IPS DF 6.9 (cell line): ENCODE data around the gene LRP1B.

Experiments
- DNase-seq: peaks from one replicate; pipeline ENCODE4 v3.0.0-alpha.2; 2013; ENCODE audit warnings: low read depth, low spot score
- H3K27ac ChIP-seq: one replicate; pipeline ENCODE4 v1.5.1; 2013; ENCODE audit warnings: low read length, control low read depth
- H3K27me3 ChIP-seq: 2 replicates; pipeline ENCODE4 v1.6.1; 2013; ENCODE audit warnings: mild to moderate bottlenecking, low read length; ENCODE audit not compliant: control insufficient read depth, insufficient read depth
- H3K36me3 ChIP-seq: 2 replicates; pipeline ENCODE4 v1.6.1; 2013; ENCODE audit warnings: low read length; ENCODE audit not compliant: control insufficient read depth, insufficient read depth
- H3K4me1 ChIP-seq: 2 replicates; pipeline ENCODE4 v1.6.1; 2013; ENCODE audit warnings: low read length; ENCODE audit not compliant: control insufficient read depth, insufficient read depth
- H3K4me3 ChIP-seq: 2 replicates; pipeline ENCODE4 v1.5.1; 2013; ENCODE audit warnings: mild to moderate bottlenecking, low read length
- H3K9me3 ChIP-seq: 2 replicates; pipeline ENCODE4 v1.6.1; 2013; ENCODE audit warnings: low read length, inconsistent platforms; ENCODE audit not compliant: control insufficient read depth, insufficient read depth
- WGBS: extraction: QIAGEN DNeasy Blood & Tissue Kit; methylation state at CpG from one replicate; pipeline ENCODE4 v1.1.7; 2013; ENCODE audit warnings: mixed read lengths, missing lambda C conversion rate; ENCODE audit not compliant: insufficient read length, insufficient coverage; 5-methylcytosine and 5-hydroxymethylcytosine counted together

LRP1B gene

GRCh38 chr2:141586985-141587384, 543.8 kb downstream of the LRP1B start:
- H3K4me1 ChIP-seq: no peaks in the 10 kb centered on the region
- no CpG with 5 or more reads among the region's 1 CpG for WGBS
- no peak overlapping the region for H3K4me3 ChIP-seq
- no peaks in the 10 kb centered on the region for H3K27me3 ChIP-seq
- no peaks in the 10 kb centered on the region for H3K9me3 ChIP-seq
- H3K27ac ChIP-seq: no peak overlapping the region
- H3K36me3 ChIP-seq: no peaks in the 10 kb centered on the region
- DNase-seq: no peak

DNA sequence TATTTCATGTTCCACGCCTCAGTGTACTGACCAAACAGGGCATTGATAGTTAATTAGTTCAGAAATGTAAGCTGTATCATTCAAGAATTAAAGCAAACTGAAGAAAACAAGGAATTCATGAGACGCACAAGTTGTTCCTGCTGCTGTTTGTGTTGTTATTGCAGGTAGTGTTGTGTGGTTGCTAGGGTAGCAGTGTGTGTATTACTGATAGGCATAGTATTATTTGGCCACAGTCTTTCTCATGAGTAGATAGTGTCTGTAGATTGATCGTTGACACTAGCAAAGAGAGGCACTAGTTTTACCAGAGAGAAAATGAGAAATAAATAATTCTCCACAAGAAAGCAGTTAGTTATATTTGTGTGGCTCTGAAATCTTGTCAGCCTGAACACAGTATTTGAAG, 548.6 kb downstream of the LRP1B start:
- no peak overlapping the region for H3K4me3 ChIP-seq
- no peak overlapping the region for H3K27ac ChIP-seq
- no peaks in the 10 kb centered on the region; the same call in 1 of the 2 replicates for H3K4me1 ChIP-seq
- no peaks in the 10 kb centered on the region for H3K36me3 ChIP-seq
- DNase-seq: no peak
- H3K27me3 ChIP-seq: no peaks in the 10 kb centered on the region
- no peaks in the 10 kb centered on the region for H3K9me3 ChIP-seq
- no CpG with 5 or more reads among the region's 3 CpGs for WGBS

GRCh38 chr2:141579071-141579470, 551.7 kb downstream of the LRP1B start:
- H3K36me3 ChIP-seq: no peaks in the 10 kb centered on the region
- no peak for DNase-seq
- H3K27me3 ChIP-seq: no peaks in the 10 kb centered on the region
- no CpG with 5 or more reads among the region's 5 CpGs for WGBS
- H3K27ac ChIP-seq: no peak overlapping the region
- no peak overlapping the region for H3K4me3 ChIP-seq
- no peaks in the 10 kb centered on the region; the same call in 1 of the 2 replicates for H3K4me1 ChIP-seq
- no peaks in the 10 kb centered on the region for H3K9me3 ChIP-seq

GRCh38 chr2:141570474-141571131, 560.2 kb downstream of the LRP1B start:
- DNase-seq: no peak
- Histone ChIP-seq H3K36me3 (no peaks in the 10 kb centered on the region), H3K9me3 (no peaks in the 10 kb centered on the region), H3K4me3 (no peak overlapping the region), H3K27me3 (no peaks in the 10 kb centered on the region), H3K4me1 (no peaks in the 10 kb centered on the region), H3K27ac (no peak overlapping the region)
- no CpG with 5 or more reads among the region's 10 CpGs for WGBS

DNA sequence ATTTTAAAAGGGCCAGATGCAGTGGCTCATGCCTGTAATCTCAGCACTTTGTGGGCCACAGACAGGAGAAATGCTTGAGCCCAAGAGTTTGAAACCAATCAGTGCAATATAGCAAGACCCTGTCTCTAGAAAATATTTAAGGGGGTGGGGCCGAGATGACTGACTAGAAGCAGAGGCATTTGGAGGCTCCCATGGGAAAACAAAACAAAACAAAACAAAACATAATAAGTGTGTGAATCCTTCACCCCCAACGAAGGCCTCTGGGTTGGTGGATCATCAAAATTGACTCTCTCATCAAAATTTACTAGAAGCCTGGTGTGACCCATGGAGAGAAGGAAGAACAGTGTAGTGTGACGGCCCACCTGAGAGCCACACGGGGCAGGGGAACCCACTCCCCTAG, 560.9 kb downstream of the LRP1B start:
- H3K27me3 ChIP-seq: no peaks in the 10 kb centered on the region
- WGBS: no CpG with 5 or more reads among the region's 4 CpGs
- H3K9me3 ChIP-seq: no peaks in the 10 kb centered on the region
- H3K4me3 ChIP-seq: no peak overlapping the region
- DNase-seq: no peak
- H3K36me3 ChIP-seq: no peaks in the 10 kb centered on the region
- no peaks in the 10 kb centered on the region; the same call in 1 of the 2 replicates for H3K4me1 ChIP-seq
- no peak overlapping the region for H3K27ac ChIP-seq

GRCh38 chr2:141565597-141565996, 565.2 kb downstream of the LRP1B start:
- WGBS: no CpG with 5 or more reads among the region's 3 CpGs
- Histone ChIP-seq H3K27me3 (no peaks in the 10 kb centered on the region), H3K27ac (no peak overlapping the region), H3K9me3 (no peaks in the 10 kb centered on the region), H3K4me1 (no peaks in the 10 kb centered on the region; the same call in 1 of the 2 replicates), H3K4me3 (no peak overlapping the region), H3K36me3 (no peaks in the 10 kb centered on the region)
- DNase-seq: no peak

- Histone ChIP-seq H3K27ac (no peak overlapping the region), H3K36me3 (no peaks in the 10 kb centered on the region), H3K27me3 (no peaks in the 10 kb centered on the region), H3K9me3 (no peaks in the 10 kb centered on the region), H3K4me1 (peaks cover 2% of the 10 kb centered on the region), H3K4me3 (no peak overlapping the region)
- no peak for DNase-seq
- WGBS: no CpG with 5 or more reads among the region's 1 CpG
These were observed 570.1 kb downstream of the LRP1B start for GRCh38 chr2:141560723-141561122.

DNA sequence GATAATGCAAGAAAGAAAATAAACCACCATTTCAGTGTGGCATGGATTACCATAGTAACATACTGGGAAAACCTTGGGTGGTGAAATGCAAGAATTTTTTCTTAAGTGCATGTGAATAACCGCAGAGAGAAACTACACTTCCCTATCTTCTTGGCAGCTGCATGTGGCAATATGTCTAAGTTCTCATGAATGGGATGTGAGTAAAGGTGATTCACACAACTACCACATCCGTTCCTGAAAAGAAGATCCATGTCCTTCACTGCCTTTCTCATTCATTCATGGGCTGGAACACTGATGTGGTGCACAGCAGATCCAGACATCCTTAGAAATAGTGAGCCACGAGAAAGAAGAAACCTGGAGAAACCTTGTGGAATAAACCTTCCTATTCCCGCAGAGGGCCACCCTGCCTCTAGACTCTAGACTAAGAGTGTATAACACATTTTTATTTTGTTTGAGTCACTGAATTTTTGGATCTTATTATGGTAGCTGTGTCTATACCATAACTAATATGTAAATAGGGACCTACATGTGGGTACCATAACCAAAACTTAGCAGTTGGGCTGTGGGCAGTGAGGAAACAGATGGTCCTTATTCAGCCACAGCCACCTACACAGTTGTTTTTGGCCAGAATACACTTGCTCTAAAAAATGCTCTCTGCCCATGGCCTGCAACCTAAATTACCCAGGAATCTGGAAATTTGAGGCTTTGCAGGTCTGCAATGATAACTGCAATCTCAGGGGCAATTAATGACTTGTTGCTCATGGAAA, 573.3 kb downstream of the LRP1B start:
- no peak for DNase-seq
- no peak overlapping the region for H3K4me3 ChIP-seq
- H3K9me3 ChIP-seq: no peaks in the 10 kb centered on the region
- no CpG with 5 or more reads among the region's 4 CpGs for WGBS
- H3K4me1 ChIP-seq: peaks cover 2% of the 10 kb centered on the region
- no peaks in the 10 kb centered on the region for H3K27me3 ChIP-seq
- H3K27ac ChIP-seq: no peak overlapping the region
- H3K36me3 ChIP-seq: no peaks in the 10 kb centered on the region

- no peak for DNase-seq
- Histone ChIP-seq H3K4me1 (peaks cover 2% of the 10 kb centered on the region), H3K36me3 (no peaks in the 10 kb centered on the region), H3K27me3 (no peaks in the 10 kb centered on the region), H3K4me3 (no peak overlapping the region), H3K27ac (no peak overlapping the region), H3K9me3 (no peaks in the 10 kb centered on the region)
- WGBS: no CpG with 5 or more reads among the region's 5 CpGs
These were observed 574.8 kb downstream of the LRP1B start for GRCh38 chr2:141555876-141556470.

DNA sequence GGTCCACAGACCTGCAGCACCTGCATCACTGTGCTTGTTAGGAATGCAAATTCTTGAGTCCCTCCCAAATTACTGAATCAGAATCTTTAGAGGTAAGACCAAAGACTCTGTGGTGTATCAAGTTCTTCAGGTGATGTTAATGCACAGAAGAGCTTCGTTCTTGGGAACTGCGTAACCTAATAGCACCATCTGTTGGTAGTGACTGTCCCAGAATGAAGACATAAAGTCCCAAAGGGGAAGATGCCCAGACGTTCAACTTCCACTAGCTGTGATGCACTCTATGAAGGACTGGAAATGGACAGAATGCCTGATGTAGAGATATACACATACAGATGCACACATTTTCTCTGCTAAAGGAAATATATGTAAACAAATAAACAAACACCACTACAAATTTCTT, 576.0 kb downstream of the LRP1B start:
- H3K27ac ChIP-seq: no peak overlapping the region
- H3K27me3 ChIP-seq: no peaks in the 10 kb centered on the region
- DNase-seq: peak; percentile 31
- H3K9me3 ChIP-seq: no peaks in the 10 kb centered on the region
- H3K36me3 ChIP-seq: no peaks in the 10 kb centered on the region
- H3K4me1 ChIP-seq: peaks cover 2% of the 10 kb centered on the region
- no peak overlapping the region for H3K4me3 ChIP-seq
- WGBS: no CpG with 5 or more reads among the region's 3 CpGs
